Fibroblast of skin of abdomen (primary cell): ENCODE results near the gene MAPT.
A peak's percentile ranks its signal among the peaks of the same experiment; 100 is the strongest.
"Not testable (repeated sequence)": the region's sequence is repeated elsewhere in the genome, so short reads cannot be mapped to it uniquely, and the experiment has no call there.

ENCODE experiments used
- DNase-seq: peaks from one replicate; pipeline ENCODE4 v3.0.0-alpha.2; 2013

MAPT gene

GRCh38 chr17:45900723-45901415 lies 6.5 kb downstream of the MAPT start:
- no peak for DNase-seq

GRCh38 chr17:45902892-45903346 lies 8.6 kb downstream of the MAPT start:
- DNase-seq: no peak

- no peak for DNase-seq
Observed at GRCh38 chr17:45904866-45905265, 10.5 kb downstream of the MAPT start.

- DNase-seq: no peak
Observed at GRCh38 chr17:45905814-45906213, 11.5 kb downstream of the MAPT start.

- no peak for DNase-seq
Observed at GRCh38 chr17:45906237-45906636, 11.9 kb downstream of the MAPT start.

- no peak for DNase-seq
Observed at GRCh38 chr17:45906927-45907622, 12.7 kb downstream of the MAPT start.

GRCh38 chr17:45907750-45908395 lies 13.5 kb downstream of the MAPT start:
- DNase-seq: no peak

- no peak for DNase-seq
Observed at GRCh38 chr17:45908460-45908859, 14.1 kb downstream of the MAPT start.

GRCh38 chr17:45908935-45909334 lies 14.6 kb downstream of the MAPT start:
- no peak for DNase-seq

- DNase-seq: no peak
Observed at GRCh38 chr17:45910667-45911066, 16.3 kb downstream of the MAPT start.

- no peak for DNase-seq
Observed at GRCh38 chr17:45912319-45912718, 18.0 kb downstream of the MAPT start.

GRCh38 chr17:45913030-45913429 lies 18.7 kb downstream of the MAPT start:
- DNase-seq: not testable (repeated sequence)

GRCh38 chr17:45914047-45914717 lies 19.8 kb downstream of the MAPT start:
- no peak for DNase-seq

- no peak for DNase-seq
Observed at GRCh38 chr17:45915263-45915662, 20.9 kb downstream of the MAPT start.

- no peak for DNase-seq
Observed at GRCh38 chr17:45917081-45917480, 22.7 kb downstream of the MAPT start.

- DNase-seq: no peak
Observed at GRCh38 chr17:45918241-45918745, 23.9 kb downstream of the MAPT start.

GRCh38 chr17:45919136-45919535 lies 24.8 kb downstream of the MAPT start:
- DNase-seq: no peak

GRCh38 chr17:45920083-45920482 lies 25.7 kb downstream of the MAPT start:
- DNase-seq: no peak

- DNase-seq: peak; percentile 27
Observed at GRCh38 chr17:45923511-45924268, 29.3 kb downstream of the MAPT start.

- no peak for DNase-seq
Observed at GRCh38 chr17:45924332-45924820, 30.0 kb downstream of the MAPT start.

- DNase-seq: no peak
Observed at GRCh38 chr17:45925311-45925710, 31.0 kb downstream of the MAPT start.

- no peak for DNase-seq
Observed at GRCh38 chr17:45927247-45927646, 32.9 kb downstream of the MAPT start.
